GM19351 (cell line): ENCODE results near the gene PMVK.

Experiments used
- ATAC-seq: cut with Tn5 transposase; IDR thresholded peaks from one replicate; pipeline ENCODE4 v1.9.1; 2021; ENCODE audit warnings: mild to moderate bottlenecking, moderate library complexity; ENCODE audit not compliant: unreplicated experiment

The PMVK gene

GRCh38 chr1:154951901-154952657 is 15.6 kb upstream of the PMVK start:
- no peak for ATAC-seq

GRCh38 chr1:154948079-154948478 is 11.6 kb upstream of the PMVK start:
- no peak for ATAC-seq

GRCh38 chr1:154945962-154946850 is 9.7 kb upstream of the PMVK start:
- ATAC-seq = no peak

GRCh38 chr1:154945160-154945961 is 8.8 kb upstream of the PMVK start:
- ATAC-seq = no peak

- ATAC-seq = no peak
Observed at GRCh38 chr1:154944401-154945159, 8.1 kb upstream of the PMVK start.

GRCh38 chr1:154943649-154944400 is 7.3 kb upstream of the PMVK start:
- no peak for ATAC-seq

GRCh38 chr1:154941333-154942013 is 5.0 kb upstream of the PMVK start:
- no peak for ATAC-seq

GRCh38 chr1:154940651-154941194 is 4.2 kb upstream of the PMVK start:
- ATAC-seq = no peak

GRCh38 chr1:154940213-154940560 is 3.7 kb upstream of the PMVK start:
- ATAC-seq = no peak

GRCh38 chr1:154938604-154939399 is 2.3 kb upstream of the PMVK start:
- no peak for ATAC-seq

- no peak for ATAC-seq
Observed at GRCh38 chr1:154937988-154938386, 1.5 kb upstream of the PMVK start.

- peak; percentile 60 for ATAC-seq
Observed at GRCh38 chr1:154937085-154937987, 817 bp upstream of the PMVK start.

GRCh38 chr1:154935749-154936554 is 567 bp downstream of the PMVK start:
- ATAC-seq = no peak

GRCh38 chr1:154934358-154934948 is 2.1 kb downstream of the PMVK start:
- no peak for ATAC-seq

- no peak for ATAC-seq
Observed at GRCh38 chr1:154931940-154932487, 4.5 kb downstream of the PMVK start.

- no peak for ATAC-seq
Observed at GRCh38 chr1:154926201-154926600, 10.3 kb downstream of the PMVK start.
